OCI-LY3 (cell line): ENCODE results near the gene RAI1.

Experiments
- H2AFZ ChIP-seq: fragments of 200-600, 300-600 bp; shearing (Covaris generic); 2 replicates; pipeline ENCODE4 v1.6.0; 2014; ENCODE audit warnings: antibody characterized with exemption, low read depth, low read length
- H3K27ac ChIP-seq: fragments of 200-600, 300-600 bp; sonication (generic); 2 replicates; pipeline ENCODE4 v1.5.1; 2014; ENCODE audit warnings: mild to moderate bottlenecking, low read length, moderate library complexity, mixed read lengths
- H3K27me3 ChIP-seq: fragments of 200-600, 300-600 bp; sonication (generic); 2 replicates; pipeline ENCODE4 v1.6.1; 2014; ENCODE audit warnings: low read depth, low read length, mixed read lengths
- H3K36me3 ChIP-seq: fragments of 200-600, 300-600 bp; sonication (generic); replicated peaks from 2 replicates; pipeline ENCODE3; 2014; ENCODE audit warnings: low read depth, low read length, mixed read lengths
- H3K4me1 ChIP-seq: fragments of 300-600, 200-600 bp; sonication (generic); 2 replicates; pipeline ENCODE4 v1.6.1; 2014; ENCODE audit warnings: low read length, mixed read lengths
- H3K4me2 ChIP-seq: fragments of 200-600, 300-600 bp; sonication (generic); 2 replicates; pipeline ENCODE4 v1.6.1; 2014; ENCODE audit warnings: low read length, mixed read lengths
- H3K4me3 ChIP-seq: fragments of 300-600, 200-600 bp; sonication (generic); 2 replicates; pipeline ENCODE4 v1.5.1; 2014; ENCODE audit warnings: antibody characterized with exemption, mild to moderate bottlenecking, low read length, moderate library complexity
- H3K79me2 ChIP-seq: fragments of 300-600, 200-600 bp; shearing (Covaris generic); 2 replicates; pipeline ENCODE4 v1.6.1; 2014; ENCODE audit warnings: mild to moderate bottlenecking, low read length, mixed read lengths
- H3K9ac ChIP-seq: fragments of 300-600, 200-600 bp; shearing (Covaris generic); 2 replicates; pipeline ENCODE4 v1.6.0; 2014; ENCODE audit warnings: mild to moderate bottlenecking, low read length, moderate library complexity
- H3K9me3 ChIP-seq: fragments of 200-600, 300-600 bp; shearing (Covaris generic); 2 replicates; pipeline ENCODE4 v1.6.1; 2014; ENCODE audit warnings: low read length, mixed read lengths; ENCODE audit not compliant: insufficient read depth
- H4K20me1 ChIP-seq: fragments of 200-600, 300-600 bp; sonication (generic); 2 replicates; pipeline ENCODE4 v1.6.1; 2016; ENCODE audit warnings: low read length, mixed read lengths; ENCODE audit not compliant: insufficient read depth
- CTCF ChIP-seq: fragments of 200-600, 300-600 bp; sonication (generic); IDR thresholded peaks from 2 replicates; pipeline ENCODE4 v1.5.1; 2014; ENCODE audit warnings: antibody characterized with exemption, low read length, low read depth
- EZH2phosphoT487 ChIP-seq: fragments of 200-600 bp; shearing (Covaris generic); IDR thresholded peaks from 2 replicates; pipeline ENCODE4 v1.6.1; 2018; ENCODE audit warnings: antibody characterized with exemption, mixed run types, low read depth

The RAI1 gene

GRCh38 chr17:17810084-17810894 lies 129.0 kb downstream of the RAI1 start:
- Histone ChIP-seq H3K9me3 (no peaks in the 10 kb centered on the region), H2AFZ (no peak overlapping the region), H3K79me2 (no peaks in the 10 kb centered on the region), H3K4me2 (no peak overlapping the region), H3K9ac (no peak overlapping the region), H3K27me3 (no peaks in the 10 kb centered on the region), H3K4me1 (peaks cover 2% of the 10 kb centered on the region; the same call in 1 of the 2 replicates), H3K36me3 (no peaks in the 10 kb centered on the region), H4K20me1 (no peaks in the 10 kb centered on the region), H3K27ac (no peak overlapping the region), H3K4me3 (no peak overlapping the region)
- TF ChIP-seq CTCF = no peak
- no peak for TF ChIP-seq EZH2phosphoT487

GRCh38 chr17:17810895-17811248 lies 129.6 kb downstream of the RAI1 start:
- Histone ChIP-seq H2AFZ (no peak overlapping the region), H4K20me1 (no peaks in the 10 kb centered on the region), H3K27me3 (no peaks in the 10 kb centered on the region), H3K9me3 (no peaks in the 10 kb centered on the region), H3K79me2 (no peaks in the 10 kb centered on the region), H3K4me1 (peaks cover 2% of the 10 kb centered on the region; the same call in 1 of the 2 replicates), H3K9ac (no peak overlapping the region), H3K27ac (no peak overlapping the region), H3K36me3 (no peaks in the 10 kb centered on the region), H3K4me2 (no peak overlapping the region), H3K4me3 (no peak overlapping the region)
- no peak for TF ChIP-seq EZH2phosphoT487
- no peak for TF ChIP-seq CTCF

- no peaks in the 10 kb centered on the region for H4K20me1 ChIP-seq
- no peaks in the 10 kb centered on the region for H3K36me3 ChIP-seq
- no peak overlapping the region for H3K4me3 ChIP-seq
Observed at GRCh38 chr17:17811381-17812210, 130.3 kb downstream of the RAI1 start.

More at GRCh38 chr17:17811381-17812210, 130.3 kb downstream of the RAI1 start:
- Histone ChIP-seq H3K27me3 (no peaks in the 10 kb centered on the region), H3K9ac (no peak overlapping the region), H3K27ac (no peak overlapping the region), H3K4me1 (peaks cover 2% of the 10 kb centered on the region; the same call in 1 of the 2 replicates), H2AFZ (no peak overlapping the region), H3K4me2 (no peak overlapping the region), H3K9me3 (no peaks in the 10 kb centered on the region), H3K79me2 (no peaks in the 10 kb centered on the region)
- TF ChIP-seq CTCF (no peak), EZH2phosphoT487 (no peak)
